GM12891 (cell line): Measurements from ENCODE around the gene ARHGAP40.

Experiments used
- POLR2A ChIP-seq: IDR thresholded peaks from 2 replicates; pipeline ENCODE4 v1.6.1; 2011; ENCODE audit warnings: low read depth, low read length, control low read depth
- POLR2AphosphoS5 ChIP-seq: IDR thresholded peaks from 2 replicates; pipeline ENCODE4 v1.6.1; 2011; ENCODE audit warnings: low read depth, low read length, control low read depth
- POU2F2 ChIP-seq: IDR thresholded peaks from 2 replicates; pipeline ENCODE4 v1.6.1; 2011; ENCODE audit warnings: low read depth, mild to moderate bottlenecking, control low read depth, low read length, moderate library complexity
- SPI1 ChIP-seq: IDR thresholded peaks from 2 replicates; pipeline ENCODE4 v1.6.1; 2011; ENCODE audit warnings: low read depth, low read length, control low read depth
- TAF1 ChIP-seq: IDR thresholded peaks from 2 replicates; pipeline ENCODE4 v1.6.1; 2011; ENCODE audit warnings: low read depth, low read length, control low read depth

- no peak for TF ChIP-seq POLR2A
- no peak for TF ChIP-seq TAF1
- no peak for TF ChIP-seq POLR2AphosphoS5
- TF ChIP-seq SPI1: no peak
- TF ChIP-seq POU2F2: no peak
Observed at GRCh38 chr20:38674765-38675133, 73.1 kb downstream of the ARHGAP40 start.
